Heart left ventricle (tissue), 16 donors: Measurements from ENCODE around the gene GSK3B. TPM values are rescaled to one million over a fixed set of nuclear protein-coding genes. Genes with fewer than 3 reads are reported as not detected.

ENCODE experiments used
- ATAC-seq, 4 donors: fragments of 200-7000 bp; cut with Tn5 transposase; one replicate each; pipeline ENCODE4 v1.9.1; 2020 to 2022; ENCODE audit warnings: moderate library complexity in 4 of 4, mild to moderate bottlenecking in 3 of 4, moderate number of reproducible peaks in 1 of 4
- DNase-seq, 5 donors: peaks; one replicate each; pipeline ENCODE4 v3.0.0-alpha.2; 2020
- H3K27ac ChIP-seq, 12 donors: fragments of 200-600 bp; sonication (generic) in 4 of 12; one replicate each; pipeline versions ENCODE4 v1.5.0 to v1.8.0; 2016 to 2022; ENCODE audit warnings: mild to moderate bottlenecking in 2 of 12
- H3K27me3 ChIP-seq, 9 donors: fragments of 200-600 bp; sonication (generic) in 2 of 9; one replicate each; pipeline versions ENCODE4 v1.5.1 to v1.8.0; 2016 to 2022; ENCODE audit warnings: mild to moderate bottlenecking in 3 of 9
- H3K36me3 ChIP-seq, 9 donors: fragments of 200-600 bp; sonication (generic) in 2 of 9; one replicate each; pipeline versions ENCODE4 v1.5.0 to v1.8.0; 2018 to 2022; ENCODE audit warnings: mild to moderate bottlenecking in 2 of 9
- H3K4me1 ChIP-seq, 12 donors: fragments of 200-600 bp; sonication (generic) in 4 of 12; one replicate each; pipeline versions ENCODE4 v1.5.0 to v1.8.0; 2016 to 2022; ENCODE audit warnings: mild to moderate bottlenecking in 3 of 12
- H3K4me3 ChIP-seq, 12 donors: fragments of 200-600 bp; sonication (generic) in 4 of 12; one replicate each; pipeline versions ENCODE4 v1.5.0 to v1.8.0; 2017 to 2022; ENCODE audit warnings: mild to moderate bottlenecking in 9 of 12, moderate library complexity in 4 of 12
- H3K9me3 ChIP-seq, 12 donors: fragments of 200-600 bp; sonication (generic) in 4 of 12; one replicate each; pipeline versions ENCODE4 v1.5.0 to v1.8.0; 2016 to 2022; ENCODE audit warnings: mild to moderate bottlenecking in 1 of 12
- CTCF ChIP-seq, 12 donors: fragments of 200-600 bp; sonication (generic) in 4 of 12; IDR thresholded peaks; one replicate each; pipeline versions ENCODE4 v1.5.0 to v1.8.0; 2018 to 2022; ENCODE audit warnings: antibody characterized with exemption in 12 of 12, mild to moderate bottlenecking in 5 of 12
- POLR2A ChIP-seq, 2 donors: fragments of 450-650 bp; IDR thresholded peaks; one replicate each; pipeline ENCODE4 v1.6.1; 2017; ENCODE audit warnings: antibody characterized with exemption in 2 of 2, mild to moderate bottlenecking in 2 of 2, moderate library complexity in 2 of 2
- WGBS, 4 donors: extraction: QIAGEN DNeasy Blood & Tissue Kit in 2 of 4; methylation state at CpG; one replicate each; pipeline versions ENCODE4 v1.1.5 to v1.1.7; 2013 to 2018; 5-methylcytosine and 5-hydroxymethylcytosine counted together
- intact Hi-C, 10 donors: fragments of 100-400 bp; cut with DNase I; formaldehyde crosslinking; loops; one replicate each; pipeline versions ENCODE4 v1.11.1 to v1.14.2; 2022
- polyA plus RNA-seq, 2 donors: library from polyadenylated mRNA; stranded (reverse); fragments of 200-250 nt; gene quantifications; one replicate each; pipeline ENCODE4 v1.2.3, GENCODE V29; 2013
- total RNA-seq, 9 donors: library from RNA; depleted of rRNA in 2 of 9; stranded (reverse); fragments of >200 nt in 2 of 9; fragmentation: NEBNext Ultra II Directional in 3 of 9; extraction: Animal tissue kit (Norgen Biotek cat#: 25700) in 3 of 9; gene quantifications; one replicate each; pipeline versions ENCODE4 v1.1.0 to v1.2.4, GENCODE V29; 2016 to 2023
- donor health status: ischemic (EF 13 %, LVEDD 7.1; RV severe dilation, severe dysfunction).
- donor health status: healthy with polysubstance abuse.
- donor health status: DM: no; HTN: yes; CAD: no.
- donor health status: DM: no; HTN: no; CAD: no.
- donor health status: ischemic (EF 25% LVEDD 6.9; RV normal size, moderate dysfunction).
- donor health status: ischemic (EF 25% LVEDD 5.7; RV mildly dilated, moderate dysfunction).
- donor health status: healthy.
- donor health status: DM: yes; HTN: yes; CAD: no.
- donor health status: ischemic (EF 35%, LVEDD 5.7; RV mildly dilated, moderate dysfunction).
- donor health status: nonischemic (EF 11% LVEDD 7.7; RV severe dilation, severe dysfunction).
- donor health status: DM: yes; HTN: yes; CAD: no.
- donor health status: PGD.
- donor health status: ischemic (EF 29% LVEDD 5.4; RV normal size, mild dysfunction).
- donor health status: nonischemic (EF 23%, LVEDD 6.1; RV moderate dilation, normal function).

The GSK3B gene
- total and polyA plus RNA-seq, 11 donors = 8.8 to 58.9 (median 41.2) TPM

GRCh38 chr3:119796785-119797184 is 297.5 kb downstream of the GSK3B start:
- no peak for DNase-seq
- no peaks in the 10 kb centered on the region for H3K36me3 ChIP-seq
- no peak overlapping the region for H3K4me3 ChIP-seq
- no peak for ATAC-seq
- no peaks in the 10 kb centered on the region for H3K9me3 ChIP-seq
- intact Hi-C loops = no loop called here
- H3K27ac ChIP-seq = no peak overlapping the region
- WGBS, 4 donors = 64 to 87% (median 73%) methylated on average over 2 of the region's 2 CpGs
- H3K4me1 ChIP-seq = peaks cover 0 to 6% (median 0%) of the 10 kb centered on the region in 12 donors
- TF ChIP-seq POLR2A (IDR thresholded peaks at IDR 0.05) (no peak), CTCF (IDR thresholded peaks at IDR 0.05) (no peak)
- H3K27me3 ChIP-seq = no peaks in the 10 kb centered on the region

- 98 to 99% (median 99%) methylated on average over 2 of the region's 2 CpGs for WGBS, 4 donors
- intact Hi-C loops = no loop called here
- no peak for ATAC-seq
These were observed 297.9 kb downstream of the GSK3B start for GRCh38 chr3:119796368-119796767.

GRCh38 chr3:119795849-119796248 is 298.4 kb downstream of the GSK3B start:
- H3K4me1 ChIP-seq = peaks cover 0 to 6% (median 0%) of the 10 kb centered on the region in 12 donors
- no peak overlapping the region for H3K27ac ChIP-seq
- 82 to 93% (median 85%) methylated on average over 3 of the region's 3 CpGs for WGBS, 4 donors
- no peak for ATAC-seq
- no peaks in the 10 kb centered on the region for H3K27me3 ChIP-seq
- H3K9me3 ChIP-seq = no peaks in the 10 kb centered on the region
- intact Hi-C loops = no loop called here
- no peak for DNase-seq
- H3K36me3 ChIP-seq = no peaks in the 10 kb centered on the region
- TF ChIP-seq POLR2A (IDR thresholded peaks at IDR 0.05) = no peak
- TF ChIP-seq CTCF (IDR thresholded peaks at IDR 0.05) = no peak
- H3K4me3 ChIP-seq = no peak overlapping the region

More at GRCh38 chr3:119796368-119796767, 297.9 kb downstream of the GSK3B start:
- H3K27ac ChIP-seq = no peak overlapping the region
- DNase-seq = no peak
- no peak for TF ChIP-seq CTCF (IDR thresholded peaks at IDR 0.05)
- no peak for TF ChIP-seq POLR2A (IDR thresholded peaks at IDR 0.05)
- H3K4me3 ChIP-seq = no peak overlapping the region
- H3K4me1 ChIP-seq = peaks cover 0 to 6% (median 0%) of the 10 kb centered on the region in 12 donors
- H3K36me3 ChIP-seq = no peaks in the 10 kb centered on the region
- H3K9me3 ChIP-seq = no peaks in the 10 kb centered on the region
- H3K27me3 ChIP-seq = no peaks in the 10 kb centered on the region

- intact Hi-C loops = no loop called here
- no peaks in the 10 kb centered on the region for H3K27me3 ChIP-seq
- H3K27ac ChIP-seq = no peak overlapping the region
- H3K36me3 ChIP-seq = no peaks in the 10 kb centered on the region
- DNase-seq (peak in 1 of 5 donors; percentile 40), ATAC-seq (peak in 3 of 4 donors; percentile 41 to 93 (median 74))
- peaks cover 0 to 6% (median 0%) of the 10 kb centered on the region in 12 donors for H3K4me1 ChIP-seq
- no peak for TF ChIP-seq POLR2A (IDR thresholded peaks at IDR 0.05)
- TF ChIP-seq CTCF (IDR thresholded peaks at IDR 0.05) = no peak
- WGBS, 4 donors = 35 to 52% (median 46%) methylated on average over 5 of the region's 5 CpGs
- H3K9me3 ChIP-seq = no peaks in the 10 kb centered on the region
- H3K4me3 ChIP-seq = no peak overlapping the region
These were observed 299.2 kb downstream of the GSK3B start for GRCh38 chr3:119794971-119795612.
